HCT116 (cell line): ENCODE data around the gene HOXB1. TPM values are rescaled to one million over a fixed set of nuclear protein-coding genes. Genes with fewer than 3 reads are reported as not detected.

Source experiments
- ATAC-seq: fragments of 200-7000 bp; cut with Tn5 transposase; 2 replicates; pipeline ENCODE4 v1.9.1; 2020; ENCODE audit warnings: mild to moderate bottlenecking, moderate library complexity
- BruUV-seq: library from RNA; stranded (reverse); fragments of 400-500 nt; replicated peaks from 2 replicates; lab custom pipeline; 2021; lab: Mats Ljungman, UMichigan
- CTCF ChIA-PET: fragments of 300-600 bp; sonication (Branson Sonifier 250); formaldehyde crosslinking; loops from one replicate; lab custom pipeline; 2021; ENCODE audit warnings: antibody characterized with exemption; lab: Charles Lee
- POLR2A ChIA-PET: fragments of 300-600, 350-600 bp; sonication (Branson Sonifier 250); formaldehyde crosslinking; loops from one replicate; lab custom pipeline; 2021; ENCODE audit warnings: antibody characterized with exemption; lab: Charles Lee
- RAD21 ChIA-PET, 2 experiments: fragments of 300-600 bp; sonication (Branson Sonifier 250); formaldehyde crosslinking; loops; one replicate each; lab custom pipeline; 2023; ENCODE audit warnings: low total read pairs in 2 of 2; ENCODE audit not compliant: uncharacterized antibody in 2 of 2, unreplicated experiment in 2 of 2, low non-redundant PET in 1 of 2; lab: Charles Lee
- DNase-seq: peaks from one replicate; pipeline ENCODE4 v3.0.0-alpha.2; 2010; ENCODE audit warnings: low read depth, low spot score
- H2AFZ ChIP-seq: fragments of 200-600 bp; shearing (Covaris generic), sonication (generic); 2 replicates; pipeline ENCODE4 v1.6.1; 2017; ENCODE audit warnings: low read depth, mixed run types, mixed read lengths, antibody characterized with exemption, low read length; ENCODE audit not compliant: poor library complexity, severe bottlenecking
- H3K27ac ChIP-seq: 2 replicates; pipeline ENCODE4 v1.5.1; 2012; ENCODE audit warnings: low read depth, low read length
- H3K27me3 ChIP-seq: fragments of 200-600 bp; sonication (generic); 2 replicates; pipeline ENCODE4 v1.6.1; 2016; ENCODE audit warnings: mixed run types, low read length, mixed read lengths; ENCODE audit not compliant: insufficient read depth
- H3K36me3 ChIP-seq, 2 experiments: fragments of 200-500 bp in 1 of 2; fragments of 200-600 bp in 1 of 2; sonication (Bioruptor generic) in 1 of 2; sonication (generic) in 1 of 2; 2 replicates each; pipeline versions ENCODE4 v1.5.1 to v1.6.1; 2014 to 2016; ENCODE audit warnings: low read length in 2 of 2, inconsistent platforms in 1 of 2, mixed read lengths in 1 of 2, mixed run types in 1 of 2; ENCODE audit not compliant: insufficient read depth in 2 of 2, control insufficient read depth in 1 of 2
- H3K4me1 ChIP-seq, 2 experiments: fragments of 200-600 bp in 1 of 2; sonication (generic) in 1 of 2; 2 replicates each; pipeline versions ENCODE4 v1.5.1 to v1.6.1; 2012 to 2017; ENCODE audit warnings: low read length in 2 of 2, inconsistent platforms in 1 of 2, mild to moderate bottlenecking in 1 of 2, mixed read lengths in 1 of 2, mixed run types in 1 of 2, moderate library complexity in 1 of 2; ENCODE audit not compliant: insufficient read depth in 2 of 2, control insufficient read depth in 1 of 2
- H3K4me2 ChIP-seq: fragments of 200-600 bp; sonication (generic); 2 replicates; pipeline ENCODE4 v1.6.1; 2017; ENCODE audit warnings: mixed run types, low read length, mixed read lengths
- H3K4me3 ChIP-seq, 2 experiments: fragments of 200-600 bp in 1 of 2; sonication (generic) in 1 of 2; replicated peaks in 1 of 2; 2 replicates each; pipeline ENCODE4 v1.5.1; 2011 to 2016; ENCODE audit warnings: low read length in 2 of 2, control low read depth in 1 of 2, low read depth in 1 of 2, mild to moderate bottlenecking in 1 of 2, mixed read lengths in 1 of 2, mixed run types in 1 of 2
- H3K79me2 ChIP-seq: fragments of 200-600 bp; sonication (generic); 2 replicates; pipeline ENCODE4 v1.6.1; 2017; ENCODE audit warnings: mild to moderate bottlenecking, mixed run types, low read length, moderate library complexity, mixed read lengths; ENCODE audit not compliant: insufficient read depth
- H3K9ac ChIP-seq: fragments of 200-600 bp; sonication (generic); 2 replicates; pipeline ENCODE4 v1.6.1; 2016; ENCODE audit warnings: low read length, mixed read lengths
- H3K9me2 ChIP-seq: fragments of 200-600 bp; sonication (generic), shearing (Covaris generic); 2 replicates; pipeline ENCODE4 v1.6.1; 2017; ENCODE audit warnings: mixed run types, mild to moderate bottlenecking, moderate library complexity; ENCODE audit not compliant: insufficient read depth
- H3K9me3 ChIP-seq, 2 experiments: fragments of 200-500 bp in 1 of 2; fragments of 200-600 bp in 1 of 2; sonication (Bioruptor generic) in 1 of 2; sonication (generic) in 1 of 2; 2 replicates each; pipeline ENCODE4 v1.6.1; 2014 to 2017; ENCODE audit warnings: low read length in 2 of 2, mixed read lengths in 2 of 2, inconsistent platforms in 1 of 2, low read depth in 1 of 2, mild to moderate bottlenecking in 1 of 2, mixed run types in 1 of 2, moderate library complexity in 1 of 2; ENCODE audit not compliant: control insufficient read depth in 1 of 2, insufficient read depth in 1 of 2
- H4K20me1 ChIP-seq: fragments of 200-600 bp; sonication (generic), shearing (Covaris generic); 2 replicates; pipeline ENCODE4 v1.6.1; 2017; ENCODE audit warnings: mixed run types, mild to moderate bottlenecking, moderate library complexity; ENCODE audit not compliant: insufficient read depth
- CBX3 ChIP-seq: IDR thresholded peaks from 2 replicates; pipeline ENCODE4 v1.6.1; 2012; ENCODE audit warnings: low read depth
- CEBPB ChIP-seq: IDR thresholded peaks from 2 replicates; pipeline ENCODE4 v1.6.1; 2012; ENCODE audit warnings: low read depth
- EGR1 ChIP-seq: IDR thresholded peaks from 2 replicates; pipeline ENCODE4 v1.6.1; 2012; ENCODE audit warnings: low read depth
- ELF1 ChIP-seq: IDR thresholded peaks from 2 replicates; pipeline ENCODE4 v1.6.1; 2012; ENCODE audit warnings: low read depth, borderline replicate concordance
- EZH2phosphoT487 ChIP-seq: fragments of 200-600 bp; IDR thresholded peaks from 2 replicates; pipeline ENCODE4 v1.6.1; 2018; ENCODE audit warnings: antibody characterized with exemption, borderline replicate concordance
- FOSL1 ChIP-seq: IDR thresholded peaks from 2 replicates; pipeline ENCODE4 v1.6.1; 2012; ENCODE audit warnings: low read depth
- JUND ChIP-seq: IDR thresholded peaks from 2 replicates; pipeline ENCODE4 v1.6.1; 2012
- POLR2A ChIP-seq: IDR thresholded peaks from 2 replicates; pipeline ENCODE4 v1.7.0; 2011; ENCODE audit warnings: borderline replicate concordance; ENCODE audit not compliant: insufficient read depth, insufficient read length; ENCODE audit errors: extremely low read depth
- POLR2AphosphoS5 ChIP-seq: IDR thresholded peaks from 2 replicates; pipeline ENCODE4 v1.6.1; 2011; ENCODE audit warnings: mild to moderate bottlenecking, low read depth, low read length, moderate library complexity
- RAD21 ChIP-seq: IDR thresholded peaks from 2 replicates; pipeline ENCODE4 v1.6.1; 2012; ENCODE audit warnings: low read depth, mild to moderate bottlenecking
- SIN3A ChIP-seq: IDR thresholded peaks from 2 replicates; pipeline ENCODE4 v1.6.1; 2012; ENCODE audit warnings: low read depth
- SP1 ChIP-seq: IDR thresholded peaks from 2 replicates; pipeline ENCODE4 v1.6.1; 2012; ENCODE audit warnings: low read depth
- SRF ChIP-seq: IDR thresholded peaks from 2 replicates; pipeline ENCODE4 v1.6.1; 2012; ENCODE audit warnings: low read depth
- YY1 ChIP-seq: IDR thresholded peaks from 2 replicates; pipeline ENCODE4 v1.6.1; 2011; ENCODE audit warnings: low read length, low read depth, moderate library complexity, mild to moderate bottlenecking; ENCODE audit not compliant: insufficient replicate concordance; ENCODE audit errors: extremely low read depth
- ZFX ChIP-seq: fragments of 450-650 bp; IDR thresholded peaks from 2 replicates; pipeline ENCODE4 v1.6.1; 2017
- ZNF274 ChIP-seq: fragments of 200-500 bp; sonication (Bioruptor generic); IDR thresholded peaks from 2 replicates; pipeline ENCODE4 v1.6.1; 2014; ENCODE audit warnings: mild to moderate bottlenecking, low read depth, low read length, inconsistent platforms
- intact Hi-C: fragments of 100-400 bp; cut with micrococcal nuclease; formaldehyde crosslinking; loops from 2 replicates; pipeline ENCODE4 v1.10.0; 2022
- total RNA-seq: library from RNA; stranded (reverse); gene quantifications from one replicate; pipeline ENCODE4 v1.2.1, GENCODE V29; 2021; ENCODE audit not compliant: unreplicated experiment
- TF ChIP-seq, protein P1 (sequence below), 3 experiments: fragments of 200-600 bp in 1 of 3; sonication (generic) in 1 of 3; IDR thresholded peaks in 2 of 3; conservative IDR thresholded peaks in 1 of 3; 2 replicates each; pipeline ENCODE4 v1.5.1; 2012 to 2017; ENCODE audit warnings: low read depth in 2 of 3, low read length in 2 of 3, antibody characterized with exemption in 1 of 3, borderline replicate concordance in 1 of 3, control low read depth in 1 of 3, mild to moderate bottlenecking in 1 of 3, mixed read lengths in 1 of 3, mixed run types in 1 of 3, moderate library complexity in 1 of 3; ENCODE audit not compliant: insufficient read depth in 1 of 3
- TF ChIP-seq, protein P2 (sequence below): IDR thresholded peaks from 2 replicates; pipeline ENCODE4 v1.6.1; 2011; ENCODE audit warnings: mild to moderate bottlenecking, low read length, moderate library complexity; ENCODE audit not compliant: insufficient replicate concordance; ENCODE audit errors: extremely low read depth
- TF ChIP-seq, protein P3 (sequence below): IDR thresholded peaks from 2 replicates; pipeline ENCODE4 v1.6.1; 2012
- TF ChIP-seq, protein P4 (sequence below): IDR thresholded peaks from 2 replicates; pipeline ENCODE4 v1.6.1; 2012; ENCODE audit warnings: low read depth

Gene HOXB1
- total RNA-seq, 1 experiment from 2014 or later: not detected

DNA sequence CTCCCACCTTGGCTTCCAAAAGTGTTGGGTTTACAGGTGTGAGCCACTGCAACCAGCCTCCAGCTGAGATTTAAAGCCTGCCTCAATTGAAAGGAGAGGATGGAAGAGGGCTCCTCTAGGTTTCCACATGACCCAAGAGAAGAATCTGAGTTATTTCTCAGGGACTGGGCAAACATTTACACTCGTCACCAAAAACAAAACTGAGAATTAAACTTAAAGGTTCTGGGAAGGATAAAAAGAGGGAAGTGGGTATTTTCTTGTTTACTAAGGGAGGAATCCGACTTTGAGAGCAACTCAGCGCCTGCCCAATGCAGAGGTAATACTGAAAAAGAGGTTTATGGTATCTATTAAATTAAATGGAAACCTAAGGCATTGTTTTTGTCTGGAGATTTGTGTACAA is 13.3 kb downstream of the HOXB1 start:
- no TSS peak for BruUV-seq
- H2AFZ ChIP-seq: no peak overlapping the region

More for the DNA sequence above, 13.3 kb downstream of the HOXB1 start:
- no peak for TF ChIP-seq CEBPB
- TF ChIP-seq YY1: no peak
- TF ChIP-seq EZH2phosphoT487: no peak
- TF ChIP-seq, protein P1, sequence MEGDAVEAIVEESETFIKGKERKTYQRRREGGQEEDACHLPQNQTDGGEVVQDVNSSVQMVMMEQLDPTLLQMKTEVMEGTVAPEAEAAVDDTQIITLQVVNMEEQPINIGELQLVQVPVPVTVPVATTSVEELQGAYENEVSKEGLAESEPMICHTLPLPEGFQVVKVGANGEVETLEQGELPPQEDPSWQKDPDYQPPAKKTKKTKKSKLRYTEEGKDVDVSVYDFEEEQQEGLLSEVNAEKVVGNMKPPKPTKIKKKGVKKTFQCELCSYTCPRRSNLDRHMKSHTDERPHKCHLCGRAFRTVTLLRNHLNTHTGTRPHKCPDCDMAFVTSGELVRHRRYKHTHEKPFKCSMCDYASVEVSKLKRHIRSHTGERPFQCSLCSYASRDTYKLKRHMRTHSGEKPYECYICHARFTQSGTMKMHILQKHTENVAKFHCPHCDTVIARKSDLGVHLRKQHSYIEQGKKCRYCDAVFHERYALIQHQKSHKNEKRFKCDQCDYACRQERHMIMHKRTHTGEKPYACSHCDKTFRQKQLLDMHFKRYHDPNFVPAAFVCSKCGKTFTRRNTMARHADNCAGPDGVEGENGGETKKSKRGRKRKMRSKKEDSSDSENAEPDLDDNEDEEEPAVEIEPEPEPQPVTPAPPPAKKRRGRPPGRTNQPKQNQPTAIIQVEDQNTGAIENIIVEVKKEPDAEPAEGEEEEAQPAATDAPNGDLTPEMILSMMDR (IDR thresholded peaks at IDR 0.05 in 2 of 3, conservative IDR thresholded peaks at IDR 0.05 in 1 of 3; ENCODE audit: borderline replicate concordance in 1 of 3, insufficient read depth in 1 of 3, low read depth in 2 of 3, low read length in 2 of 3): no peak
- no peak for TF ChIP-seq FOSL1
- TF ChIP-seq POLR2A: no peak
- TF ChIP-seq SRF: no peak
- no peak for TF ChIP-seq SIN3A
- TF ChIP-seq RAD21: no peak
- TF ChIP-seq POLR2AphosphoS5: no peak
- TF ChIP-seq, protein P2, sequence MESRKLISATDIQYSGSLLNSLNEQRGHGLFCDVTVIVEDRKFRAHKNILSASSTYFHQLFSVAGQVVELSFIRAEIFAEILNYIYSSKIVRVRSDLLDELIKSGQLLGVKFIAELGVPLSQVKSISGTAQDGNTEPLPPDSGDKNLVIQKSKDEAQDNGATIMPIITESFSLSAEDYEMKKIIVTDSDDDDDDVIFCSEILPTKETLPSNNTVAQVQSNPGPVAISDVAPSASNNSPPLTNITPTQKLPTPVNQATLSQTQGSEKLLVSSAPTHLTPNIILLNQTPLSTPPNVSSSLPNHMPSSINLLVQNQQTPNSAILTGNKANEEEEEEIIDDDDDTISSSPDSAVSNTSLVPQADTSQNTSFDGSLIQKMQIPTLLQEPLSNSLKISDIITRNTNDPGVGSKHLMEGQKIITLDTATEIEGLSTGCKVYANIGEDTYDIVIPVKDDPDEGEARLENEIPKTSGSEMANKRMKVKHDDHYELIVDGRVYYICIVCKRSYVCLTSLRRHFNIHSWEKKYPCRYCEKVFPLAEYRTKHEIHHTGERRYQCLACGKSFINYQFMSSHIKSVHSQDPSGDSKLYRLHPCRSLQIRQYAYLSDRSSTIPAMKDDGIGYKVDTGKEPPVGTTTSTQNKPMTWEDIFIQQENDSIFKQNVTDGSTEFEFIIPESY: no peak
- TF ChIP-seq ZNF274: no peak
- TF ChIP-seq, protein P3, sequence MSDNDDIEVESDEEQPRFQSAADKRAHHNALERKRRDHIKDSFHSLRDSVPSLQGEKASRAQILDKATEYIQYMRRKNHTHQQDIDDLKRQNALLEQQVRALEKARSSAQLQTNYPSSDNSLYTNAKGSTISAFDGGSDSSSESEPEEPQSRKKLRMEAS: no peak
- TF ChIP-seq, protein P4, sequence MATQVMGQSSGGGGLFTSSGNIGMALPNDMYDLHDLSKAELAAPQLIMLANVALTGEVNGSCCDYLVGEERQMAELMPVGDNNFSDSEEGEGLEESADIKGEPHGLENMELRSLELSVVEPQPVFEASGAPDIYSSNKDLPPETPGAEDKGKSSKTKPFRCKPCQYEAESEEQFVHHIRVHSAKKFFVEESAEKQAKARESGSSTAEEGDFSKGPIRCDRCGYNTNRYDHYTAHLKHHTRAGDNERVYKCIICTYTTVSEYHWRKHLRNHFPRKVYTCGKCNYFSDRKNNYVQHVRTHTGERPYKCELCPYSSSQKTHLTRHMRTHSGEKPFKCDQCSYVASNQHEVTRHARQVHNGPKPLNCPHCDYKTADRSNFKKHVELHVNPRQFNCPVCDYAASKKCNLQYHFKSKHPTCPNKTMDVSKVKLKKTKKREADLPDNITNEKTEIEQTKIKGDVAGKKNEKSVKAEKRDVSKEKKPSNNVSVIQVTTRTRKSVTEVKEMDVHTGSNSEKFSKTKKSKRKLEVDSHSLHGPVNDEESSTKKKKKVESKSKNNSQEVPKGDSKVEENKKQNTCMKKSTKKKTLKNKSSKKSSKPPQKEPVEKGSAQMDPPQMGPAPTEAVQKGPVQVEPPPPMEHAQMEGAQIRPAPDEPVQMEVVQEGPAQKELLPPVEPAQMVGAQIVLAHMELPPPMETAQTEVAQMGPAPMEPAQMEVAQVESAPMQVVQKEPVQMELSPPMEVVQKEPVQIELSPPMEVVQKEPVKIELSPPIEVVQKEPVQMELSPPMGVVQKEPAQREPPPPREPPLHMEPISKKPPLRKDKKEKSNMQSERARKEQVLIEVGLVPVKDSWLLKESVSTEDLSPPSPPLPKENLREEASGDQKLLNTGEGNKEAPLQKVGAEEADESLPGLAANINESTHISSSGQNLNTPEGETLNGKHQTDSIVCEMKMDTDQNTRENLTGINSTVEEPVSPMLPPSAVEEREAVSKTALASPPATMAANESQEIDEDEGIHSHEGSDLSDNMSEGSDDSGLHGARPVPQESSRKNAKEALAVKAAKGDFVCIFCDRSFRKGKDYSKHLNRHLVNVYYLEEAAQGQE: no peak
- TF ChIP-seq CBX3: no peak
- TF ChIP-seq ZFX: no peak
- TF ChIP-seq ELF1: no peak
- no peak for TF ChIP-seq EGR1
- no peak for TF ChIP-seq JUND
- no peak for TF ChIP-seq SP1
- no peaks in the 10 kb centered on the region for H3K9me3 ChIP-seq
- no peak overlapping the region for H3K4me3 ChIP-seq
- no peaks in the 10 kb centered on the region for H4K20me1 ChIP-seq
- no peaks in the 10 kb centered on the region for H3K36me3 ChIP-seq
- H3K27me3 ChIP-seq: peaks cover 25% of the 10 kb centered on the region; the same call in 1 of the 2 replicates
- no peaks in the 10 kb centered on the region for H3K79me2 ChIP-seq
- CTCF ChIA-PET: no interaction called here
- no peaks in the 10 kb centered on the region for H3K9me2 ChIP-seq
- H3K27ac ChIP-seq: no peak overlapping the region
- RAD21 ChIA-PET: no interaction called here
- intact Hi-C loops: no loop called here
- DNase-seq (no peak), ATAC-seq (no peak)
- peaks cover 3 to 11% of the 10 kb centered on the region in 2 experiments; a peak in 3 of 4 replicates for H3K4me1 ChIP-seq
- no peak overlapping the region for H3K4me2 ChIP-seq
- POLR2A ChIA-PET: no interaction called here
- H3K9ac ChIP-seq: no peak overlapping the region
